ENCODE results near the gene MEI4.
"Not testable (repeated sequence)": the region's sequence is repeated elsewhere in the genome, so short reads cannot be mapped to it uniquely, and the experiment has no call there.

The MEI4 gene

DNA sequence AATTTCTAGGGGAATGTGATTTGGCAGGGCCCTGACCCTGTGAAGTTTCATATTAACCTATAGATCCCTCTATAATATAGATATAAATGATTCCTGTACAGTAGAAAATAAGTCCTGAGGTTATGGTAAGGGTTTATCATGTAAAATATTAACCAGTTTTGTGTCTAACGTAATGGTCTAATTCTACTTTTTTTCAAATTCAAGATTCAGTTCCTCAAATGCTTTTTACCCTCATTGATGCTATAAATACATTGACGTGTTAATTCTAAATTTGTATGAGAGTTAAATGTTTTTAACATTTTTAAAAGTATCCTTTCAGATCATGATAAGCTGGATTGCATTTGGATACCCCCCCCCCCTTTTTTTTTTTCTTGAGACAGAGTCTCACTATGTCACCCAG, 169.4 kb downstream of the MEI4 start:
- DNase-seq = no peak

DNA sequence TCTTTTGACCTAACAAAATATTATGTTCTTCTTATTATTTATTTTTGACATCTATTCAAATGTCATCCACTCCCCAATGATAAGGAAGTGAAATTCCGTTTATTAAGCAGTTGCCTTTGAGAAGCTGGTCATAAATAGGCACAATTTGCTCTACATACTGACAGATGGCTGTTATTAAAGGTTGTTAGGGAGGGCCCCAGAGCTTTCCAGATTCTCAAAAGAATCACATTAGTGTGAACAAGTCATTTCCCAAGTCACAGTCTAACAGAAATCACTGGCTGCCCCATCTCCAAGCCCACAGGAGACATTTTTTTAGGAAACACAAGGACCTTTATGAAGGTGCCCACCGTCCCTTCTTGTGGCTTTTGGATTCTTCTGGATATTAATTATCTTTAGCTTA, 172.4 kb downstream of the MEI4 start:
- DNase-seq = no peak

DNA sequence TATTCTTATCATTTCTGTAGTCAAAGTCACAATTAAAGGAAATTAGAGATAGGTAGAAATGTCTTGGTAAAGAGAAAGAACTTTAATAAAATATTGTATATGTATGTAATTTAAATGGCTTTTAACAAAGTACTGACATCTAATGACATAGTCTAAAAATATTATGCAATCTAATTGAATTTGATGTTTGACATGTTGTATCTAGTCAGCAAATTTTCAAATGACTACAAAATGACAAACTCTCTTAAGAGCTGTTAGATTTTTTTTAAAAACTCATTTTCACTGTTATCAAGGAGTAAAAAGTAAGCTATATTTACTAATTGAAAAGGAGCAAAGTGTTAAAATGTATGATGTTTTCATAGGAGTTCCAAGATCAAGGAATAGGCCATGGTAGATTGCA, 176.9 kb downstream of the MEI4 start:
- no peak for DNase-seq

DNA sequence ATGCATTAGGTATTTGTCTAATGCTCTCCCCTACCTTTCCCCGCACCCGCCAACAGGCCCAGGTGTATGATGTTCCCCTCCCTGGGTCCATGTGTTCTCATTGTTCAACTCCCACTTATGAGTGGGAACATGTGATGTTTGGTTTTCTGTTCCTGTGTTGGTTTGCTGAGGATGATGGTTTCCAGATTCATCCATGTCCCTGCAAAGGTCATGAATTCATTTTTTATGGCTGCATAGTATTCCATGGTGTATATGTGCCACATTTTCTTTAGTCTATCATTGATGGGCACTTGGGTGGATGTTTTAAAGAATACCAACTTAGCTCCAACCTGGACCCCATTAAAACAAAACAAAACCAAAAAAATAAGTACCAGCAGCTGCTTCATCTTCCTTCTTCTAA, 180.9 kb downstream of the MEI4 start:
- DNase-seq = not testable (repeated sequence)

DNA sequence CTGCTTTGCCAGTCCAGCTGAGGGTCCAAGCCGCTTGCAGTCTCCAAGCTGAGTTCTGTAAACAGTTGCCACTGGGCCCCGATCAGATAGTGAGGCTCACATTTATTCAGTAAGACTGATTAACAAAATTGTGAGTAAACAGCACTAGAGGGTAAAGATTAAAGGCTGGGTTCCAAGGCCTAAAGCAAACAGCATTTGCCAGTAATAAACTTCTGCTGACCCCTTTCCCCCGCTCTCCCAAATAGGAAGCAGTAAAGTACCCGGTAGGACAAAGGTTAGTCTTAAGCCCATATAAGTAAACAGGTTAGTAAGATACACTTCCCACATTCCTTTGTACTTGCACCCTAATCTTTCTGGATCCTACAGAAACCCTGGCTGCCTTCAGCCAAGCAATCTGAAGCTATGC, 181.8 kb downstream of the MEI4 start:
- no peak for DNase-seq

DNA sequence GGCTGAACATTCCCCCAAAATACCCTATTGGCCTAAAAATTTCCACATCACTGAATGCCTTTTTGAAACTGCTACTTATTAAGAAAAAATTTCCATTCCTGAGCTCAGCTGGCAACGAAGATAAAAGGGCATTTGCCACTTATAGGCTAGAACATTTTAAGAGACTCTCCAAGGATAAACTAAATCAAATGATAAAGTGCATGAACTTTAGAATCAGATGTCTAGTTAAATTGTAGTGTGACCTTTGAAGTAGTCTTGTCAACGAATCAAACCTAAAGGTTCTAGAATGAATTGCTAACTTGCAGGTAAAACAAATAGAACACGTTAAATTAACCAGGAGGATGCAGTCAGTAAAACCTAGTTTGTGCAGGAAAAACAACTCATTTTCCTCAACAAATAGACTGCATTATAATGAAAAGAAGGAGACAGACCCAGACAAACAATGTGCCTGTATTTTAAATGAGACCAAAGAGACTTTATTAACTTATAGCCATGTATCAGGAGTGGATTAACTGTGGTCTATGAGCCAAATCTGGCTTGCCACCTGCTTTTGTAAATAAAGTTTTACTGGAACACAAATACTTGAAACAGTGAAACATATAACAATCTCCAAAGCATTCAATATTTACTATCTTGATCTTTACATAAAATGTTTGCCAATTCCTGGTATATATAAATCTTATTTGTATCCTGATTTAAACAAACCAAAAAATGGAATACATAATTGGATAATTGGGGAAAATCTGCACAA, 184.4 kb downstream of the MEI4 start:
- no peak for DNase-seq

GRCh38 chr6:77839292-77839691, 186.5 kb downstream of the MEI4 start:
- DNase-seq = no peak

GRCh38 chr6:77844822-77845221, 192.0 kb downstream of the MEI4 start:
- DNase-seq = no peak

GRCh38 chr6:77853401-77853800, 200.6 kb downstream of the MEI4 start:
- DNase-seq = no peak

DNA sequence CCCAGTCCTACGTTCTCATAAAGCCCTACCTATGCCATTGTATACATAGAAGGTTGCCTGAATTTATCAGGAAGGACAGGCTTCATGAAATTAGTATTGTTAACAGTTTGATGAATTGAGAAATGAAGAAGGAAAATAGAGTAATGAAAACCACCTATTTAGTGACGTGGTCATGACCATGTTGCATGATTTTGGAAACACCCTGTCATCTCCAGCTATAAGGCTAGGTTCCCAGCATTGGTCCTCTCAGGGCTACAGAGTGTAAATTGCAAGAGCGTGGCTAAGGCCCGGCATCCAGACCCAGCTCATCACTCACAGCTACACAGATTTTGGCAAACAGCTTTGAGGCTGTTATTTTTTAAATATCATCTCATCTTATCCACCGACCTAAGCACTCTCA, 203.6 kb downstream of the MEI4 start:
- DNase-seq = no peak

DNA sequence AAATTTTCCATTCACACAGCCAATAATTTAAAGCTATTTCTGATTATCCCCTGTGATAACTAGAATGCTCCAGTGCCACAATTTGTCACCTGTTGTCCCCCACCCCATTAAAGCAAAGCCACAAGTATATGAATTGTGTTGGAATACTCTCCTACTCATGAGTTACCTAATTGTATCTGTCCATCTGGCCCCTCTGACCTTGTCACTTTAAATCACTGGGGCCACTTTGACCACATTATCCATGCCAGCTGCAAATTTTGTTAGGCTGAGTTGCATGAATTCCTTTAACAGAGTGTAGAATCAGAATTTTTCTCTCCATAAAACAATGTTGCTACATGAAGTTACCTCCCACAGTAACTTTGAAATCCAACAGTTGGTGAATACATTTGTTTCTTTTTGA, 204.6 kb downstream of the MEI4 start:
- no peak for DNase-seq

DNA sequence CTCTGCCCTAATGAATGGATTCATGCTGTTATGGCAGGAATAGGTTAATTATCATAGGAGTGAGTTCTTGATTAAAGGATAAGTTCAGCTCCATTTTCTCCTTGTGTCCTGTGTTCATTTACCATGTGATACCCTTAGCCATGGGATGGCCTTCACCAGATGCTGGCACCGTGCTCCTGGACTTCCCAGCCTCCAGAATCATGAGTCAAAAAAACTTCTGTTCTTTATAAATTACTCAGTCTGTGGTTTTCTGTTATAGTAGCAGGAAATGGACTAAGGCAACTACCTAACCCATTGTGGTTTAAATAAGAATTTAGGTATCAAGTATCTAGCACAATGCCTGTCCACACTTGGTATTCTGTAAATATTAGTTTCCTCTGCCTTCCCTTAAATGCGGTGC, 223.5 kb downstream of the MEI4 start:
- no peak for DNase-seq

DNA sequence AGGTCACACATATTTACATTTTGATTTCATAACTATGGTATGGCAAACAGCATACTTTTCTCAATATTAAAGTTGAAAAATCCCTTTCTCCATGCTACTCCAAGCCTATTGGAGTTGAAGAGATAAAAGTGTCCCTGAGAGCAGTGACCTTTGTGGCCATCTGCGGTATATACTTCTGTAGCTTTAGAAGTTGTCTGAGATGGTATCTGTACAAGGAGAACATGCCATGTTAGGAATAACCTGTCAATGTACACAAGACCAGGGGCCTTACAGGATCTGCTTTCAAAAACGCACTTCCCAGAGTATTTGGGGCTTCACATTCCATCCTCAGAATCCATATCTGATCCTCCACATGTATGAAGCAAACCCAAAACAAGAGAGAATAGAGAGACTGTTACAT, 226.7 kb downstream of the MEI4 start:
- DNase-seq = no peak

DNA sequence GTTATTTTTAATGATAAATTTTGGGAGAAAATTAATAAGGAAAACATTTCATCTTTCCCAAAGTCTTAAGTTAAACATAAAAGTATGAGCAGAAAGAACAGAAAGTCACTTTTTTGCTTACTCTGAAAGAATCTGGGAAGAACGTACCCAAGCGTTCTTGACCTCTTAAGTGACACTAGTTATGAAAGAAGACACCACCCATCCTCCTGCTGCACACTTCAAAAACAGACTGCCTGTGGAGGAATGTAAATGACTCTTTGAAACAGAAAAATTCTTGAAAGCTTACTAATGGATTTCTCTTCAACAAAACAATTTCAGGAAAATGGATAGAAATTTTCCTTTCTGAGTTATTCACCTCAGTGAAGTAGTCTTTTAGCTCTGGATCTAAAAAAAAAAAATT, 227.7 kb downstream of the MEI4 start:
- DNase-seq = no peak

DNA sequence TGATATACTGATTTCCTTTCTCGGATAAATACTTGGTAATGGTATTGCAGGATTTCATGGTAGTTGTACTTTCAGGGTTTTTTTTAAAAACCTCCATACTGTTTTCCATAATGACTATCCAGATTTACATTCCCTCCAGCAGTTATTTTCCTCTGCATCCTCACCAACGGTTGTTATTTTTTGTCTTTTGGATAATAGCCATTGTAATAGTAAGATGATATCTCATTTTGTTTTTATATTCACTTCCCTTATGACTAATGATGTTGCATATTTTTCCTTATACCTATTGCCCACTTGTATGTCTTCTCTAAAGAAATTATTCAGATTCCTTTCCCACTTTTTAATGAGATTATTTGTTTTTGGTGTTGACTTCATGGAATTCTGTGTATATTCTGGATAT, 231.0 kb downstream of the MEI4 start:
- no peak for DNase-seq

DNA sequence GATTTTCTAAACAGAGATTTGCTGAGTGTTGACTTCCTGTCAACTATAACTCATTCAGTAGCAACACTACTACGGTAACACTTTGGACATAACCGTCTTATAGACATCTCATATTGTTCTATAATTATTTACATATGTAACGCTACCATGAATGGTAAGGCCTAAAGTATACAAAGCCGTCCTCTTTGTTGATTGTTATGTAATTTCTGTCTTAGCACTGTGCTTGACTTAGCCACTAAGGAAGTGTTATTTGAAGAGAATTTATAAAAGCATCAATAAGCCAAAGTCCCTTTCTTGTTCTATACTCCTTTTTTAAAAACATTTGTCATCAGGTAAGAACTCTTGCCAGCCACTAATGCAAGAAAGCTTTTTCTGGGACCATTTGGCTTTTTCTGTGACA, 240.6 kb downstream of the MEI4 start:
- no peak for DNase-seq

DNA sequence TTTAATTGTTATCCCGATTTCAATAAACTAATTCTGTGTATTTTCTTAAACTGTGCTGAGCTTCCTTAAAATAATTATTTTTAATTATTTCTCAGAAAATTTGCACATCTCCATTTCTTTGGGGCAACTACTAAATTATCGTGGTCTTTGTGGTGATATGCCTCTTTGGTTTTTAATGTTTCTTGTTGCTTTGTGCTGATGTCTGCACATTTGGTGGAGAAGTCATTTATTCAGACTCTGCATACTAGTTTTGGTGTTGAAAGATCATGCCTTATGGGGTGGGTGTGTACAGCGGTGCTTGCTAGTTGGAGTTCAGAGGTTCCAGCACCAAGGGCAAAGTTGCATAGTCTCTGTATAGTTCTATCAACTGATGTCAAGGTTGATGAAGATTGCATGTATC, 253.2 kb downstream of the MEI4 start:
- no peak for DNase-seq

DNA sequence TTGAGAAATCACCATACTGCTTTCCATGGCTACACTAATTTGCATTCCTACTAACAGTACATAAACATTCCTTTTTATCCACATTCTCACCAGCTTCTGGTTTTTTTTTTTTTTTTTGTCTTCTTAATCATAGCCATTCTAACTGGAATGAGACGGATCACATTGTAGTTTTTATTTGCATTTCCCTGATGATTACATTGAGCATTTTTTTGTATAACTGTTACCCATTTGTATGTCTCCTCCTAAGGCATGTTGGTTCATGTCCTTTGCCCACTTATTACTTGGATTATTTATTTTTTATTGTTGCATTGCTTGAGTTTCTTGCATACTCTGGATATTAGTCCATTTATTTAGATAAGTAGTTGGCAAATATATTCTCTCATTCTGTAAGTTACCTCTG, 258.0 kb downstream of the MEI4 start:
- no peak for DNase-seq

DNA sequence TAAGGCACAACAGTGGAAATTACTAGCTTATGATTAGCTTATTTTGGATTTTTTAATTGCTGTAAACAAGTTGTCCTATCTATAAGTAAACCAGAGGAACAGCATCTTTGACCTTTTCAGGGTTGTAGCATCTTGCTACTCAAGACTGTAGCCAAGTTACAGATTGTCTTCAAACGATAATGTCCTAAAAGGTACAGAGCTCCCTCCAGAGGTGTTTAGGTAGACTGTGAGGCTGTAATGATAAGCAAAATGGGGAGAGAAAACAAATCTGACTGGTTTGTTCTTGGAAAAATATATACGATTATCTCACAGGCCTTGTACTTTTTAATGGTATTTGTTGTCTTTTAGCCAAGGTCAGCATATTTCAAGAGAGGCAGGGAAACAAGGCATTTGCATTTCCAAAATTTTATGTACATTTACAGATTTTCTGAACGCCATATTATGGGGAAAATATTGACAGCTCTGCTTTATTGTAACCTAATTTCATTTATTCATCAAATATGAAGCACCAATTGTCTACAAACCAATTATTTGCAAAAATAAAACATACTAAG, 273.4 kb downstream of the MEI4 start:
- DNase-seq = peak; percentile 2

GRCh38 chr6:77930382-77930781, 277.5 kb downstream of the MEI4 start:
- no peak for DNase-seq

DNA sequence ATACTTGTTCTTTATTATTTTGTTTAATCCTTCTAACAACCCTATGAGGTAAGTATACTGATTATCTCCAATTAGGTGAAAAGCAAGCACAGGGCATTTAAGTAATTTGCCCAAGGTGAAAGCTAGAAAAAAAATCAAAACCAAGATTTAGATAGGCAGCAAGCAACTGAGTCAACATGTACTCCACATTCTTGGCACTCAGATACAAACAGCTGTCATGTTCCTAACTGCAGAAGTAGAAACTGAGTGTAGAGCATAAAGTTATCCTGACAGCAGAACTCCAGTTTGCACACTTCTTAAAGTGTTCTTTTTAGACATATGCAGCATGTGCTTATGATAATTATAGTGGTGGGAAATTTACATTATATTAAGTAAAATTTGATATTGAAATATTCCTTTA, 278.1 kb downstream of the MEI4 start:
- no peak for DNase-seq

DNA sequence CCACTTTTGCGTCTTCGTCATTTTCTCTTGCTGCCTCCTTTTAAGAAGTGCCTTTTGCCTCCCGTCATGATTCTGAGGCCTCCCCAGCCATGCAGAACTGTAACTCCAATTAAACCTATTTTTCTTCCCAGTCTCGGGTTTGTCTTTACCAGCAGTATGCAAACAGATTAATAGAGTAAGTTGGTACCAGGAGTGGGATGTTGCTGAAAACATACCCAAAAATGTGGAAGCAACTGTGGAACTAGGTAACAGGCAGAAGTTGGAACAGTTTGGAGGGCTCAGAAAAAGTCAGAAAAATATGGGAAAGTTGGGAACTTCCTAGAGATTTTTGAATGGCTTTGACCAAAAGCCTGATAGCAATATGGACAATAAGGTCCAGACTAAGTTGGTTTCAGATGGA, 309.2 kb downstream of the MEI4 start:
- DNase-seq = no peak

- no peak for DNase-seq
Measured at GRCh38 chr6:77965449-77965848, 312.6 kb downstream of the MEI4 start.

GRCh38 chr6:77972334-77972733, 319.5 kb downstream of the MEI4 start:
- no peak for DNase-seq
